MM.1S (cell line): ENCODE measurements around the gene DAP.

Source experiments
- DNase-seq: peaks from one replicate; pipeline ENCODE4 v3.0.0-alpha.2; 2015
- H2AFZ ChIP-seq: fragments of 300-600 bp; sonication (generic); 2 replicates; pipeline ENCODE4 v1.6.0; 2016; ENCODE audit warnings: antibody characterized with exemption, low read length
- H3F3A ChIP-seq: fragments of 300-600 bp; sonication (generic); 2 replicates; pipeline ENCODE4 v1.6.1; 2016; ENCODE audit warnings: mild to moderate bottlenecking, antibody characterized with exemption, low read length, moderate library complexity, mixed read lengths; ENCODE audit not compliant: insufficient read depth
- H3K27ac ChIP-seq: fragments of 300-600 bp; sonication (generic); 2 replicates; pipeline ENCODE4 v1.5.1; 2016; ENCODE audit warnings: mild to moderate bottlenecking, low read length
- H3K27me3 ChIP-seq: fragments of 300-600 bp; sonication (generic); replicated peaks from 2 replicates; pipeline ENCODE4 v1.6.0; 2016; ENCODE audit warnings: low read length; ENCODE audit not compliant: insufficient read depth
- H3K36me3 ChIP-seq: fragments of 300-600 bp; sonication (generic); replicated peaks from 2 replicates; pipeline ENCODE4 v1.6.1; 2016; ENCODE audit warnings: mild to moderate bottlenecking, low read length, mixed read lengths; ENCODE audit not compliant: insufficient read depth
- H3K4me1 ChIP-seq: fragments of 300-600 bp; sonication (generic); 2 replicates; pipeline ENCODE4 v1.6.1; 2016; ENCODE audit warnings: low read length, mixed read lengths
- H3K4me2 ChIP-seq: fragments of 300-600 bp; sonication (generic); 2 replicates; pipeline ENCODE4 v1.6.0; 2016; ENCODE audit warnings: low read depth, low read length
- H3K4me3 ChIP-seq: fragments of 300-600 bp; sonication (generic); 2 replicates; pipeline ENCODE4 v1.5.1; 2016; ENCODE audit warnings: low read length, mixed read lengths
- H3K79me2 ChIP-seq: fragments of 300-600 bp; sonication (generic); 2 replicates; pipeline ENCODE4 v1.6.1; 2016; ENCODE audit warnings: mixed run types, low read length, mixed read lengths
- H3K9ac ChIP-seq: fragments of 300-600 bp; sonication (generic); 2 replicates; pipeline ENCODE4 v1.6.1; 2016; ENCODE audit warnings: low read length, mixed read lengths
- H3K9me2 ChIP-seq: fragments of 300-600 bp; sonication (generic); replicated peaks from 2 replicates; pipeline ENCODE4 v1.6.1; 2016; ENCODE audit warnings: mild to moderate bottlenecking, low read length, mixed read lengths; ENCODE audit not compliant: insufficient read depth
- H3K9me3 ChIP-seq: fragments of 300-600 bp; sonication (generic); replicated peaks from 2 replicates; pipeline ENCODE4 v1.6.1; 2016; ENCODE audit warnings: mild to moderate bottlenecking, low read length, mixed read lengths; ENCODE audit not compliant: insufficient read depth
- H4K20me1 ChIP-seq: fragments of 300-600 bp; sonication (generic); 2 replicates; pipeline ENCODE4 v1.6.1; 2016; ENCODE audit warnings: mild to moderate bottlenecking, low read length, moderate library complexity, mixed read lengths; ENCODE audit not compliant: insufficient read depth
- EZH2 ChIP-seq: fragments of 300-600 bp; sonication (generic); optimal IDR thresholded peaks from 2 replicates; pipeline ENCODE3; 2017; ENCODE audit warnings: low read depth, mild to moderate bottlenecking, antibody characterized with exemption, low read length, mixed read lengths
- EZH2phosphoT487 ChIP-seq: fragments of 300-600 bp; sonication (generic); IDR thresholded peaks from 2 replicates; pipeline ENCODE4 v1.6.1; 2018; ENCODE audit warnings: antibody characterized with exemption, low read length
- TF ChIP-seq, protein P1 (sequence below): fragments of 300-600 bp; sonication (generic); IDR thresholded peaks from 2 replicates; pipeline ENCODE4 v1.5.1; 2016; ENCODE audit warnings: antibody characterized with exemption, low read length, mixed read lengths

Gene DAP

DNA sequence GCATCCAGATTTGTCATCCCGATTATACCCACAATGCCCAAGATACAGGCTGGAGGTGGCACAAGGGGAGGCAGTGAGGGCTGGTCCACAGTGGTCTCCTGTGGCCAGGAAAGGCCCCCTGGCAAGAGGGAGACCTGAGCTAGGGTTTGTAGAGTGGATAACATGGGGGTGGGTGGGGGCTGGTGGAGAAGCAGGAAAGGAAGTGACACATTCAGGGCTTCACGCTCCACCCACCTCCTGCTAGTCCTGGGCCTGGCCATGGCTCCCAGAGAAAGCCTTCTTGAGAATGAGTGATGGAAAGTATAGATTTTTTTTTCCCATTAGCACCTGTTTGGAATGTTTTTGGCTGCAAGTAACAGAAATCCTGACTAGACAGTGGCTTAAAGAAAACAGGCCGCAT lies 115.9 kb downstream of the DAP start:
- Histone ChIP-seq H3K36me3 (no peaks in the 10 kb centered on the region), H4K20me1 (no peaks in the 10 kb centered on the region)
- TF ChIP-seq EZH2phosphoT487 (no peak), EZH2 (no peak)
- TF ChIP-seq, protein P1, sequence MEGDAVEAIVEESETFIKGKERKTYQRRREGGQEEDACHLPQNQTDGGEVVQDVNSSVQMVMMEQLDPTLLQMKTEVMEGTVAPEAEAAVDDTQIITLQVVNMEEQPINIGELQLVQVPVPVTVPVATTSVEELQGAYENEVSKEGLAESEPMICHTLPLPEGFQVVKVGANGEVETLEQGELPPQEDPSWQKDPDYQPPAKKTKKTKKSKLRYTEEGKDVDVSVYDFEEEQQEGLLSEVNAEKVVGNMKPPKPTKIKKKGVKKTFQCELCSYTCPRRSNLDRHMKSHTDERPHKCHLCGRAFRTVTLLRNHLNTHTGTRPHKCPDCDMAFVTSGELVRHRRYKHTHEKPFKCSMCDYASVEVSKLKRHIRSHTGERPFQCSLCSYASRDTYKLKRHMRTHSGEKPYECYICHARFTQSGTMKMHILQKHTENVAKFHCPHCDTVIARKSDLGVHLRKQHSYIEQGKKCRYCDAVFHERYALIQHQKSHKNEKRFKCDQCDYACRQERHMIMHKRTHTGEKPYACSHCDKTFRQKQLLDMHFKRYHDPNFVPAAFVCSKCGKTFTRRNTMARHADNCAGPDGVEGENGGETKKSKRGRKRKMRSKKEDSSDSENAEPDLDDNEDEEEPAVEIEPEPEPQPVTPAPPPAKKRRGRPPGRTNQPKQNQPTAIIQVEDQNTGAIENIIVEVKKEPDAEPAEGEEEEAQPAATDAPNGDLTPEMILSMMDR, result no peak

DNA sequence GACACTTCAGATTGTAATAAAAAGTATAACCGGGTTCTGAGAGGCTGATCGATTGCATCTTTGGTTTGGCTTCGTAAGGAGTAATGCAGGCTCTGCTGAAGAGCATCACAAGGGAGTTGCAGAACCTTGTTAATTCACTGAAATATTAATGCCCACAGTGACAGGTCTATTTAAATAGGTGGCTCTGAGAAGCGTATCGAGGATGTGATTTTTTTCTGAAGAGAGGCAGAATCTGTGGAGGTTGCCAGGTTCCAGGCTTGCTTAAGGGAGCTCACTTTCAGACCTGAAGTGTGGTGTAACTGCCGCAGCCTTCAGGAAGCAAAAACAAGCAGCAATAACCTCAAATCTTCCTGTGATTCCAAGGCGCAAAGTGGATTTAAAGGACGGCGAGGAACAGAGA lies 116.8 kb downstream of the DAP start:
- peaks cover 32% of the 10 kb centered on the region for H3K79me2 ChIP-seq
- H3K27ac ChIP-seq, result no peak overlapping the region
- no peaks in the 10 kb centered on the region for H4K20me1 ChIP-seq

More for the DNA sequence above, 115.9 kb downstream of the DAP start:
- Histone ChIP-seq H3K4me1 (no peaks in the 10 kb centered on the region), H3F3A (no peaks in the 10 kb centered on the region), H3K9me3 (no peaks in the 10 kb centered on the region), H2AFZ (no peak overlapping the region), H3K9me2 (no peaks in the 10 kb centered on the region), H3K4me2 (no peak overlapping the region), H3K27ac (no peak overlapping the region), H3K9ac (no peak overlapping the region), H3K27me3 (no peaks in the 10 kb centered on the region), H3K79me2 (peaks cover 29% of the 10 kb centered on the region), H3K4me3 (no peak overlapping the region)
- no peak for DNase-seq

DNA sequence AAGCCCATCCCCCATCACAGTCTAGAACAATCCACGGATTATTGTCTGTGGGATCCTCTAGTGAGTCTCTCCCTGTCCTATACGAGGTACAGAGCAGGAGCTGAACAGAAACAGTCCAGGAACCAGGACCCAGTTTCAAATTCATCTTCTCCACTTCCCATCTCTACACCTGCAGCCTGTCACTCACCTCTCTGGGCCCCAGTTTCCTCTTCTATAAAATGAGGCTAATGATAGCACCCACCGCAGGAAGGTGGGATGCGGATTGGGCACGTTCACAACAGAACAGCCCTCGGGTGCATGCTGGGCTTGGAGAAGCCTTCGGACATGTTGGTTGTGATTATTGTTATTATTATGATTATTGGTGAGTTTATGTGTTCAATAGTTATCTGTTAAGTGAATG lies 118.7 kb downstream of the DAP start:
- Histone ChIP-seq H3K79me2 (peaks cover 29% of the 10 kb centered on the region), H3K27me3 (no peaks in the 10 kb centered on the region), H3F3A (no peaks in the 10 kb centered on the region), H3K9me2 (no peaks in the 10 kb centered on the region), H3K9me3 (no peaks in the 10 kb centered on the region), H3K36me3 (no peaks in the 10 kb centered on the region), H3K9ac (no peak overlapping the region), H4K20me1 (no peaks in the 10 kb centered on the region), H3K4me1 (no peaks in the 10 kb centered on the region), H3K4me2 (no peak overlapping the region), H3K4me3 (no peak overlapping the region), H3K27ac (no peak overlapping the region), H2AFZ (no peak overlapping the region)
- TF ChIP-seq EZH2phosphoT487 (no peak), EZH2 (no peak)
- TF ChIP-seq, protein P1, result no peak
- no peak for DNase-seq

More for the DNA sequence above, 116.8 kb downstream of the DAP start:
- no peaks in the 10 kb centered on the region for H3K36me3 ChIP-seq
- DNase-seq, result no peak
- TF ChIP-seq EZH2 (no peak), EZH2phosphoT487 (no peak)
- TF ChIP-seq, protein P1, result no peak
- H2AFZ ChIP-seq, result no peak overlapping the region
- H3K27me3 ChIP-seq, result no peaks in the 10 kb centered on the region
- no peaks in the 10 kb centered on the region for H3K9me3 ChIP-seq
- no peaks in the 10 kb centered on the region for H3K9me2 ChIP-seq
- no peaks in the 10 kb centered on the region for H3F3A ChIP-seq
- no peak overlapping the region for H3K4me2 ChIP-seq
- H3K4me3 ChIP-seq, result no peak overlapping the region
- no peaks in the 10 kb centered on the region for H3K4me1 ChIP-seq
- H3K9ac ChIP-seq, result no peak overlapping the region
